Uterus (tissue), 2 donors: ENCODE data around the gene TCEANC.

Experiments
- CTCF ChIP-seq, 4 experiments: fragments of 200-600 bp in 2 of 4; fragments of 450-650 bp in 2 of 4; sonication (generic) in 2 of 4; IDR thresholded peaks; one replicate each; pipeline ENCODE4 v1.5.1; 2016 to 2019; ENCODE audit warnings: antibody characterized with exemption in 4 of 4, mild to moderate bottlenecking in 2 of 4, moderate library complexity in 1 of 4
- POLR2A ChIP-seq, 2 donors: fragments of 450-650 bp; IDR thresholded peaks; one replicate each; pipeline ENCODE4 v1.6.1; 2016; ENCODE audit warnings: antibody characterized with exemption in 2 of 2, mild to moderate bottlenecking in 1 of 2, moderate library complexity in 1 of 2

- TF ChIP-seq CTCF (IDR thresholded peaks at IDR 0.05) (no peak), POLR2A (IDR thresholded peaks at IDR 0.05) (no peak)
Measured at GRCh38 chrX:13662355-13662791, 9.4 kb downstream of the TCEANC start.
